H9 (cell line): ENCODE results near the gene BIRC3. TPM values are rescaled to one million over a fixed set of nuclear protein-coding genes. Genes with fewer than 3 reads are reported as not detected.

Source experiments
- DNase-seq: peaks from one replicate; pipeline ENCODE4 v3.0.0-alpha.2; 2017
- H2AFZ ChIP-seq: one replicate; pipeline ENCODE4 v1.6.1; 2013; ENCODE audit warnings: mild to moderate bottlenecking, low read length, control low read depth, moderate library complexity
- H2AK5ac ChIP-seq: 2 replicates; pipeline ENCODE4 v1.6.1; 2013; ENCODE audit warnings: low read length, control low read depth, mixed read lengths; ENCODE audit not compliant: insufficient read length
- H2BK120ac ChIP-seq: one replicate; pipeline ENCODE4 v1.6.1; 2013; ENCODE audit warnings: low read depth, mild to moderate bottlenecking, low read length, control low read depth, inconsistent platforms; ENCODE audit not compliant: poor library complexity, severe bottlenecking
- H2BK12ac ChIP-seq: 2 replicates; pipeline ENCODE4 v1.6.1; 2013; ENCODE audit warnings: low read length, control low read depth, mixed read lengths, low read depth; ENCODE audit not compliant: insufficient read length
- H2BK15ac ChIP-seq: 2 replicates; pipeline ENCODE4 v1.6.1; 2013; ENCODE audit warnings: low read depth, low read length, control low read depth
- H2BK20ac ChIP-seq: one replicate; pipeline ENCODE4 v1.6.1; 2013; ENCODE audit warnings: low read depth, mild to moderate bottlenecking, low read length, control low read depth, inconsistent platforms; ENCODE audit not compliant: poor library complexity, severe bottlenecking
- H2BK5ac ChIP-seq: 2 replicates; pipeline ENCODE4 v1.6.1; 2013; ENCODE audit warnings: low read length, control low read depth, mixed read lengths; ENCODE audit not compliant: insufficient read length
- H3K14ac ChIP-seq: 2 replicates; pipeline ENCODE4 v1.6.1; 2013; ENCODE audit warnings: low read length, control low read depth; ENCODE audit not compliant: insufficient read depth
- H3K18ac ChIP-seq: 2 replicates; pipeline ENCODE4 v1.6.1; 2013; ENCODE audit warnings: low read depth, mild to moderate bottlenecking, mixed read lengths, low read length, control low read depth; ENCODE audit not compliant: insufficient read length
- H3K23ac ChIP-seq: 2 replicates; pipeline ENCODE4 v1.6.1; 2013; ENCODE audit warnings: low read length, control low read depth, mixed read lengths, low read depth; ENCODE audit not compliant: insufficient read length
- H3K23me2 ChIP-seq: 2 replicates; pipeline ENCODE4 v1.6.1; 2013; ENCODE audit warnings: low read depth, mild to moderate bottlenecking, mixed read lengths, low read length, control low read depth; ENCODE audit not compliant: insufficient read length, poor library complexity, severe bottlenecking
- H3K27ac ChIP-seq: 2 replicates; pipeline ENCODE4 v1.5.1; 2013; ENCODE audit warnings: low read length, control low read depth, mixed read lengths, low read depth; ENCODE audit not compliant: insufficient read length
- H3K27me3 ChIP-seq: 2 replicates; pipeline ENCODE4 v1.6.1; 2013; ENCODE audit warnings: low read length, control low read depth, inconsistent platforms; ENCODE audit not compliant: insufficient read depth
- H3K4ac ChIP-seq: 2 replicates; pipeline ENCODE4 v1.6.1; 2013; ENCODE audit warnings: low read depth, mild to moderate bottlenecking, control low read depth, inconsistent platforms, low read length, moderate library complexity
- H3K4me1 ChIP-seq: 2 replicates; pipeline ENCODE4 v1.6.1; 2013; ENCODE audit warnings: low read length, control low read depth, inconsistent platforms; ENCODE audit not compliant: insufficient read depth
- H3K4me2 ChIP-seq: 2 replicates; pipeline ENCODE4 v1.6.1; 2013; ENCODE audit warnings: low read length, control low read depth, mixed read lengths; ENCODE audit not compliant: insufficient read length, insufficient read depth
- H3K56ac ChIP-seq: 2 replicates; pipeline ENCODE4 v1.6.1; 2013; ENCODE audit warnings: low read depth, mild to moderate bottlenecking, mixed read lengths, low read length, control low read depth; ENCODE audit not compliant: insufficient read length
- H3K79me1 ChIP-seq: 2 replicates; pipeline ENCODE4 v1.6.1; 2013; ENCODE audit warnings: low read depth, mild to moderate bottlenecking, moderate library complexity, low read length, control low read depth, inconsistent platforms; ENCODE audit not compliant: insufficient read depth, poor library complexity, severe bottlenecking
- H3K79me2 ChIP-seq: 2 replicates; pipeline ENCODE4 v1.6.1; 2013; ENCODE audit warnings: low read length, control low read depth, inconsistent platforms; ENCODE audit not compliant: insufficient read depth
- H3K9ac ChIP-seq: 2 replicates; pipeline ENCODE4 v1.6.1; 2013; ENCODE audit warnings: low read length, control low read depth, mixed read lengths; ENCODE audit not compliant: insufficient read length; ENCODE audit errors: extremely low read depth
- H3K9me3 ChIP-seq: one replicate; pipeline ENCODE4 v1.6.1; 2013; ENCODE audit warnings: low read depth, low read length, inconsistent platforms; ENCODE audit not compliant: control insufficient read depth
- H3T11ph ChIP-seq: one replicate; pipeline ENCODE4 v1.6.1; 2013; ENCODE audit warnings: mild to moderate bottlenecking, low read length, control low read depth, inconsistent platforms
- H4K20me1 ChIP-seq: one replicate; pipeline ENCODE4 v1.6.1; 2013; ENCODE audit not compliant: control insufficient read depth, insufficient read length, insufficient read depth
- H4K5ac ChIP-seq: 2 replicates; pipeline ENCODE4 v1.6.1; 2013; ENCODE audit warnings: low read depth, mild to moderate bottlenecking, mixed read lengths, low read length, control low read depth; ENCODE audit not compliant: insufficient read length
- H4K8ac ChIP-seq: replicated peaks from 2 replicates; pipeline ENCODE4 v1.6.1; 2013; ENCODE audit warnings: low read length, control low read depth, mixed read lengths, low read depth; ENCODE audit not compliant: insufficient read length
- H4K91ac ChIP-seq: 2 replicates; pipeline ENCODE4 v1.6.1; 2013; ENCODE audit warnings: low read depth, mild to moderate bottlenecking, moderate library complexity, mixed read lengths, low read length, control low read depth; ENCODE audit not compliant: insufficient read length
- H3K27ac Mint-ChIP-seq, 3 experiments: 2 replicates in 2 of 3; 3 replicates in 1 of 3; pipeline ENCODE4 v1.8.0; 2020 to 2021; ENCODE audit warnings: mixed read lengths in 3 of 3, mild to moderate bottlenecking in 1 of 3, moderate library complexity in 1 of 3
- H3K27me3 Mint-ChIP-seq: 2 replicates; pipeline ENCODE4 v1.8.0; 2021; ENCODE audit warnings: low read depth, mild to moderate bottlenecking, moderate library complexity, mixed read lengths
- H3K36me3 Mint-ChIP-seq, 3 experiments: 2 replicates in 2 of 3; 3 replicates in 1 of 3; pipeline ENCODE4 v1.8.0; 2020 to 2021; ENCODE audit warnings: low read depth in 3 of 3, mixed read lengths in 3 of 3; ENCODE audit not compliant: insufficient read depth in 1 of 3
- H3K4me1 Mint-ChIP-seq, 2 experiments: 2 replicates each; pipeline ENCODE4 v1.8.0; 2020; ENCODE audit warnings: mixed read lengths in 2 of 2
- H3K4me3 Mint-ChIP-seq, 2 experiments: 2 replicates in 1 of 2; 3 replicates in 1 of 2; pipeline ENCODE4 v1.8.0; 2020 to 2021; ENCODE audit warnings: mild to moderate bottlenecking in 2 of 2, mixed read lengths in 2 of 2, moderate library complexity in 1 of 2
- H3K9me3 Mint-ChIP-seq, 2 experiments: 2 replicates in 1 of 2; 3 replicates in 1 of 2; pipeline ENCODE4 v1.8.0; 2020; ENCODE audit warnings: mild to moderate bottlenecking in 2 of 2, mixed read lengths in 2 of 2, moderate library complexity in 1 of 2
- WGBS: extraction: QIAGEN DNeasy Blood & Tissue Kit; methylation state at CpG from one replicate; pipeline ENCODE4 v1.1.7; 2013; ENCODE audit warnings: missing lambda C conversion rate, low lambda C conversion rate, mixed read lengths; ENCODE audit not compliant: insufficient read length; ENCODE audit errors: extremely low coverage; 5-methylcytosine and 5-hydroxymethylcytosine counted together
- total RNA-seq: library from RNA; stranded (reverse); gene quantifications from 2 replicates; pipeline ENCODE4 v1.2.1, GENCODE V29; 2021
- TF ChIP-seq, protein P1 (sequence below): fragments of 200-600 bp; sonication (generic); conservative IDR thresholded peaks from 3 replicates; pipeline ENCODE4 v1.8.0; 2021; ENCODE audit warnings: antibody characterized with exemption, mild to moderate bottlenecking

BIRC3 gene
- total RNA-seq, 1 experiment from 2014 or later, result 0.04 TPM

DNA sequence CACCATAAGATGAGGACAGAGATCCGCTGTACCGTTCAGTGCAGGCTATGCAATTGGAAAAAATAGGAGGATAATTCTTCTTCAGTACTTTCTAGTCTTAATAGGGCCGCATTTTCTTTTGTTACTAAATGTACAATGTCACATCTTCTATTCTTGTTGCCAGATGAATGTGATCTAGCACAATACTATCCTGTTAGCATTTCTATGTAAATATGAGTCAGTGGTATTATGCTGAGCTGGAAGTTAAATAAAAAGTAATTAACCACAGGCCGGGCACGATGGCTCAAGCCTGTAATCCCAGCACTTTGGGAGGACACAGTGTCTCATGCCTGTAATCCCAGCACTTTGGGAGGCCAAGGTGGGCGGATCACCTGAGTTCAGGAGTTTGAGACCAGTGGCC lies 24.4 kb upstream of the BIRC3 start:
- Histone ChIP-seq H3K9me3 (no peaks in the 10 kb centered on the region), H2BK5ac (no peak overlapping the region), H4K91ac (no peak overlapping the region), H3K14ac (no peak overlapping the region), H2BK12ac (no peak overlapping the region), H3T11ph (no peak overlapping the region), H2BK120ac (no peak overlapping the region), H3K18ac (no peak overlapping the region), H4K8ac (no peak overlapping the region), H3K4me1 (no peaks in the 10 kb centered on the region; the same call in 1 of the 2 replicates), H2BK15ac (no peak overlapping the region), H3K9ac (no peak overlapping the region), H3K79me1 (no peaks in the 10 kb centered on the region), H3K27me3 (no peaks in the 10 kb centered on the region), H3K79me2 (no peaks in the 10 kb centered on the region), H2AFZ (no peak overlapping the region), H3K23ac (no peak overlapping the region), H4K5ac (no peak overlapping the region), H2BK20ac (no peak overlapping the region), H3K27ac (no peak overlapping the region), H3K4ac (no peak overlapping the region), H3K56ac (no peak overlapping the region), H4K20me1 (no peaks in the 10 kb centered on the region), H3K4me2 (no peak overlapping the region), H3K23me2 (no peaks in the 10 kb centered on the region), H2AK5ac (no peak overlapping the region)
- no CpG with 5 or more reads among the region's 6 CpGs for WGBS
- H3K9me3 Mint-ChIP-seq, result peaks cover 0 to 2% of the 10 kb centered on the region in 2 experiments; a peak in 2 of 5 replicates
- TF ChIP-seq, protein P1, sequence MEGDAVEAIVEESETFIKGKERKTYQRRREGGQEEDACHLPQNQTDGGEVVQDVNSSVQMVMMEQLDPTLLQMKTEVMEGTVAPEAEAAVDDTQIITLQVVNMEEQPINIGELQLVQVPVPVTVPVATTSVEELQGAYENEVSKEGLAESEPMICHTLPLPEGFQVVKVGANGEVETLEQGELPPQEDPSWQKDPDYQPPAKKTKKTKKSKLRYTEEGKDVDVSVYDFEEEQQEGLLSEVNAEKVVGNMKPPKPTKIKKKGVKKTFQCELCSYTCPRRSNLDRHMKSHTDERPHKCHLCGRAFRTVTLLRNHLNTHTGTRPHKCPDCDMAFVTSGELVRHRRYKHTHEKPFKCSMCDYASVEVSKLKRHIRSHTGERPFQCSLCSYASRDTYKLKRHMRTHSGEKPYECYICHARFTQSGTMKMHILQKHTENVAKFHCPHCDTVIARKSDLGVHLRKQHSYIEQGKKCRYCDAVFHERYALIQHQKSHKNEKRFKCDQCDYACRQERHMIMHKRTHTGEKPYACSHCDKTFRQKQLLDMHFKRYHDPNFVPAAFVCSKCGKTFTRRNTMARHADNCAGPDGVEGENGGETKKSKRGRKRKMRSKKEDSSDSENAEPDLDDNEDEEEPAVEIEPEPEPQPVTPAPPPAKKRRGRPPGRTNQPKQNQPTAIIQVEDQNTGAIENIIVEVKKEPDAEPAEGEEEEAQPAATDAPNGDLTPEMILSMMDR, result no peak
- no peaks in the 10 kb centered on the region for H3K27me3 Mint-ChIP-seq
- H3K4me1 Mint-ChIP-seq, result peaks cover 14 to 16% of the 10 kb centered on the region in 2 experiments
- H3K27ac Mint-ChIP-seq, result no peak overlapping the region
- no peaks in the 10 kb centered on the region for H3K36me3 Mint-ChIP-seq
- H3K4me3 Mint-ChIP-seq, result no peak overlapping the region
- DNase-seq, result no peak
